ENCODE measurements around the gene SPEG.

GRCh38 chr2:219449609-219450008 lies 15.0 kb downstream of the SPEG start:
- TF ChIP-seq CTCF (IDR thresholded peaks at IDR 0.05; ENCODE audit: low read length): no peak
- TF ChIP-seq EZH2 (IDR thresholded peaks at IDR 0.05; ENCODE audit: borderline replicate concordance, low read length): no peak

All from OCI-LY1 (cell line).